ENCODE measurements around the gene ATG2A. TPM values are rescaled to one million over a fixed set of nuclear protein-coding genes. Genes with fewer than 3 reads are reported as not detected.

The ATG2A gene
- total and polyA plus RNA-seq, 8 donors, result 14.2 to 23.5 (median 19.5) TPM

DNA sequence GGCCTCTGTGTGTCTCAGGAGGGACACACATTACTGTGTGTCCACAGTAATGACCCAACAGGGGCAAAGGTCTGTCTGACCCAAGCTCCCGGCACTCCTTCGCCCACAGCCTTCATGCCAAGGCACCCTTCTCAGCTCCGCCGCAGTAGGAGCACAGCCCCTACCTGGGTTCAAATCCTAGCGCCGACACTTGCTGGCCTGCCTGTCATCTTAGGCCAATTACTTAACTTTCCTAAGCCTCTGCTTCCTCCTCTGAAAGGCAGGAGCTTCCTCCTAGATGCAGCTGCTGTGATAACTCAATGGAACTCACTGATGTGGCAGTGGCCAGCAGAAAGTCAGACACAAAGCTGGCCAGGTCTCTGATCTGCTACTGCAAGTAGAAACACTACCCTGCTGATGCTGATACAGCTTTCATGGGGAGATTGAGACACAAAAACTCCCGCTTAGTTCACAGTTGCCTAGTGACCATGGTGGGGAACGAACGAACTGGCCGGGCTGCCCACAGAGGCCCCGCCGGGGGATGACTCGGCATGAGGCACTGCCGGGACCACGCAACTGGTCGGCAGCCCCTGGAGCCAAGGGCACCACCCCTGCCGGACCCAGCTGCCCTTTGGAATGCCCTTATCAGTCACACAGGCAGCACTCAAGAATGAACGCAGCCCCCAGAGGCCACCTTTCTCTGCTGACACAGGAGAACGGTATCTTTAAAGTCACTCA, 46.7 kb downstream of the ATG2A start:
- ATAC-seq, result peak; percentile 18

DNA sequence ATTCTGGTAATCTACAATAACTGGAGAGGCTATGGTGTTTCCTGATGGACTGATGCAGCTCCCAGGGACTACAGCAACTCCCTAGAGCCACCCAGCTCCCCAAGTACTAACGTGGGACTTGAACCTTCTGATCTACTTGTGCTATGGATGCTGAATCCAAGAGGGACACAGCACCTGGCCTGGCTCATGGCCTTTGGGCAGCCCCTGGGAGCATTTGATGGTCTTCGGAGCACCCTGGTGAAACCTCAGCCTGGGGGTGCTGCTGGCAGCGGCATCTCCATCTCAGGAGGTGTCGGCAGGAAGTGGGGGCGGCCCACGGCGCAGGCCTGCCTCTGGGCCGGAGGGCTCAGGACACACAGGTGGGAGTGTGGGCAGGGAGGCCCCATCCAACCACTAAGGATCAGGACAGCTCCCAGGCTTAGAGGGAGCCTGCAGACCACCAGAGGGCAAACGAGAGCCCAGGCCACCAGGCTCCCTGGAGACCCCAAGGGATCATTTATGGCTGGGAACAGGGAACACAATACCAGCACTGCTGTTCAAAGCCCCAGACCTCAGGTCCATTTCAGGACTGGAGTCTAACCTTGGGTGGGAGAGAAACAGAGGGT, 47.3 kb downstream of the ATG2A start:
- no peaks in the 10 kb centered on the region for H3K9me3 ChIP-seq
- ATAC-seq (peak; percentile 1), DNase-seq (no peak)
- peak overlapping the region in 1 of 2 donors; percentile 31 for H3K4me3 ChIP-seq
- H3K27ac ChIP-seq, result peak overlapping the region; percentile 86 to 90
- TF ChIP-seq, protein P1, sequence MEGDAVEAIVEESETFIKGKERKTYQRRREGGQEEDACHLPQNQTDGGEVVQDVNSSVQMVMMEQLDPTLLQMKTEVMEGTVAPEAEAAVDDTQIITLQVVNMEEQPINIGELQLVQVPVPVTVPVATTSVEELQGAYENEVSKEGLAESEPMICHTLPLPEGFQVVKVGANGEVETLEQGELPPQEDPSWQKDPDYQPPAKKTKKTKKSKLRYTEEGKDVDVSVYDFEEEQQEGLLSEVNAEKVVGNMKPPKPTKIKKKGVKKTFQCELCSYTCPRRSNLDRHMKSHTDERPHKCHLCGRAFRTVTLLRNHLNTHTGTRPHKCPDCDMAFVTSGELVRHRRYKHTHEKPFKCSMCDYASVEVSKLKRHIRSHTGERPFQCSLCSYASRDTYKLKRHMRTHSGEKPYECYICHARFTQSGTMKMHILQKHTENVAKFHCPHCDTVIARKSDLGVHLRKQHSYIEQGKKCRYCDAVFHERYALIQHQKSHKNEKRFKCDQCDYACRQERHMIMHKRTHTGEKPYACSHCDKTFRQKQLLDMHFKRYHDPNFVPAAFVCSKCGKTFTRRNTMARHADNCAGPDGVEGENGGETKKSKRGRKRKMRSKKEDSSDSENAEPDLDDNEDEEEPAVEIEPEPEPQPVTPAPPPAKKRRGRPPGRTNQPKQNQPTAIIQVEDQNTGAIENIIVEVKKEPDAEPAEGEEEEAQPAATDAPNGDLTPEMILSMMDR (IDR thresholded peaks at IDR 0.05), result no peak
- H3K4me1 ChIP-seq, result peaks cover 42 to 100% of the 10 kb centered on the region in 2 donors
- intact Hi-C loops (cut with DNase I), result no loop called here
- peaks cover 0 to 57% of the 10 kb centered on the region in 2 donors for H3K36me3 ChIP-seq
- no peaks in the 10 kb centered on the region for H3K27me3 ChIP-seq

More for the DNA sequence above, 46.7 kb downstream of the ATG2A start:
- Histone ChIP-seq H3K36me3 (peaks cover 0 to 64% of the 10 kb centered on the region in 2 donors), H3K4me3 (peak overlapping the region in 1 of 2 donors; percentile 31), H3K9me3 (no peaks in the 10 kb centered on the region), H3K27ac (peak overlapping the region; percentile 86 to 90), H3K27me3 (no peaks in the 10 kb centered on the region), H3K4me1 (peaks cover 42 to 100% of the 10 kb centered on the region in 2 donors)
- intact Hi-C loops (cut with DNase I), result no loop called here
- peak in 2 of 4 donors; percentile 47 to 89 for DNase-seq
- TF ChIP-seq, protein P1 (IDR thresholded peaks at IDR 0.05), result no peak

DNA sequence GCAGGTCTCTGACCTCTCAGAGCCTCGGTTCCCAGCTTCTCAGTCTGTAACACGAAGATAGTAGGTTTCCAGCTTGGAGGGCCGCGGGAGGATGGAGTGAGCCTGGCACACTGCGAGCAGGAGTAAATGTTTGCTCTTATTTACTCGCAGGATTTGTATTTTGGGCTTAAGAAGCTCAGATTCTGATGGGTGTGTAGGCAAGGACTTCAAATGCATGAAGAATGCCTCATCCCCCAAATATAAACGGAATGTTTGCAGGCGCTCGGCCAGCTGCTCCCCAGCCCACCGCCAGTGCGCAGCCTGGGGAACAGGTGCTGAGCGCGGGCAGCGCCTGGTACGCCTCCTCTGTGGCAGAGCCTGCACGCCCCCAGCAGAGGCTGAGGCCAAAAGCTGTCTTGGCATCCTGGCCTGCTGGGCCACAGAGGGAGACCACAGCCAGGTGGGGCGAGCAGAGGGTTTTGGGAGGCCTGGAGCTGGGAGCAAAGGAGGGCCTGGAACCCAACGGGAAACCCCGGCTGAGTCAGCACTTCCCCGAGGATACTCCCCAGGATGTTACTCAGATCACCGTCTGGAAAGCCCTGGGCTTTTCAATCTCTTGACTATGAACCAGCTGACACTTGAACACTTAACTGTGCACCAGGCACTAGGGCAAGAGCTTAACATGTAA, 48.0 kb downstream of the ATG2A start:
- Histone ChIP-seq H3K4me1 (peaks cover 49 to 100% of the 10 kb centered on the region in 2 donors), H3K27ac (peak overlapping the region; percentile 86 to 90), H3K27me3 (no peaks in the 10 kb centered on the region), H3K9me3 (no peaks in the 10 kb centered on the region), H3K4me3 (peak overlapping the region in 1 of 2 donors; percentile 31), H3K36me3 (peaks cover 0 to 51% of the 10 kb centered on the region in 2 donors)
- DNase-seq, result peak in 1 of 4 donors; percentile 82
- intact Hi-C loops (cut with DNase I), result no loop called here
- peak; percentile 72 for ATAC-seq
- TF ChIP-seq, protein P1 (IDR thresholded peaks at IDR 0.05), result no peak

DNA sequence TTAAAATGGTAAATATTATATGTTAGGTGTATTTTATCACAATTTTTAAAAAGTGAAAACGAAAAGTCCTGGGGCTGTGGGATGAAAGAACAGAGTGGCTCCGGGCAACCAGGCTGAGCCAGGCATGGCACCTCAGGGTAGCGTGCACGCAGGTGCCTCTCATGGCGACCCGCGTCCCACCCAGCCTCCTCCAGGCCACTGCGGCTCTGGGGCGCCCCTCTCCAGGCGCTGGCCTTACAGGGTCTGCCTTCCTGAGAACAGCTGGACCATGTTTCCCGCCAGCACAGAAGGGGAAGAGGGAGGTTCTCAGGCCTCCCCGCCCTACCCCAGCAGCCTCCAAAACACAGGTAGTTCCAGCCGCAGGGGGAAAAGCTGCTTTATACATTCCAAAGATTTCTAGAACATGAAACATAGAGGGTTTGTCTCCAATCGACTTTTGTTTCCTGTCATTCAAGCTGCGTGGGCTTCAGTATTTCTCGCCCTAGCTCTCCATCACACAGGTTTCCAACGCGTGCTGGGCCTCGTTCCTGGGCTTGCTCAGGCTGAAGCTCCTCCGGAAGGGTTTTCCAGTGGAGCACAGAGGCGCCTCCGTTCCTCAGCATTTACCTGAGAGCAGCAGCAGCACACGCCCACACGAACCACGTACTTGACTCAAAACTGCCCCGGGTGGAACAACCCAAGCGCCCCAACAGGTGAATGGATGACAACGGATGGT, 49.1 kb downstream of the ATG2A start:
- Histone ChIP-seq H3K9me3 (no peaks in the 10 kb centered on the region), H3K4me1 (peaks cover 57 to 100% of the 10 kb centered on the region in 2 donors), H3K27me3 (no peaks in the 10 kb centered on the region), H3K36me3 (peaks cover 0 to 39% of the 10 kb centered on the region in 2 donors), H3K27ac (peak overlapping the region in 1 of 2 donors; percentile 92), H3K4me3 (no peak overlapping the region)
- TF ChIP-seq, protein P1 (IDR thresholded peaks at IDR 0.05), result no peak
- intact Hi-C loops (cut with DNase I), result no loop called here
- no peak for ATAC-seq
- no peak for DNase-seq

All from left lung (tissue), 10 donors.